H7 (cell line): Measurements from ENCODE around the gene PSEN2. TPM values are rescaled to one million over a fixed set of nuclear protein-coding genes. Genes with fewer than 3 reads are reported as not detected.

ENCODE experiments used
- DNase-seq: peaks from one replicate; pipeline ENCODE4 v3.0.0; 2012
- H3K27me3 ChIP-seq: 2 replicates; pipeline ENCODE4 v1.6.0; 2011; ENCODE audit warnings: mild to moderate bottlenecking, low read length; ENCODE audit not compliant: control insufficient read depth, insufficient read depth
- H3K36me3 ChIP-seq: replicated peaks from 2 replicates; pipeline ENCODE4 v1.5.1; 2011; ENCODE audit warnings: low read length; ENCODE audit not compliant: control insufficient read depth, insufficient read depth
- H3K4me3 ChIP-seq: 2 replicates; pipeline ENCODE4 v1.5.1; 2011; ENCODE audit warnings: low read depth, mild to moderate bottlenecking, control low read depth, low read length, moderate library complexity; ENCODE audit not compliant: insufficient read depth
- total RNA-seq: library from RNA; depleted of rRNA; stranded (reverse); fragments of >200 nt; shearing (Covaris generic); gene quantifications from 2 replicates; pipeline ENCODE4 v1.2.3, GENCODE V29; 2014

Gene PSEN2
- total RNA-seq, 1 experiment from 2014 or later: 39.0 TPM

GRCh38 chr1:226874579-226875425 lies 4.4 kb downstream of the PSEN2 start:
- peaks cover 3% of the 10 kb centered on the region for H3K36me3 ChIP-seq
- peak; percentile 12 for DNase-seq
- no peak overlapping the region for H3K4me3 ChIP-seq

DNA sequence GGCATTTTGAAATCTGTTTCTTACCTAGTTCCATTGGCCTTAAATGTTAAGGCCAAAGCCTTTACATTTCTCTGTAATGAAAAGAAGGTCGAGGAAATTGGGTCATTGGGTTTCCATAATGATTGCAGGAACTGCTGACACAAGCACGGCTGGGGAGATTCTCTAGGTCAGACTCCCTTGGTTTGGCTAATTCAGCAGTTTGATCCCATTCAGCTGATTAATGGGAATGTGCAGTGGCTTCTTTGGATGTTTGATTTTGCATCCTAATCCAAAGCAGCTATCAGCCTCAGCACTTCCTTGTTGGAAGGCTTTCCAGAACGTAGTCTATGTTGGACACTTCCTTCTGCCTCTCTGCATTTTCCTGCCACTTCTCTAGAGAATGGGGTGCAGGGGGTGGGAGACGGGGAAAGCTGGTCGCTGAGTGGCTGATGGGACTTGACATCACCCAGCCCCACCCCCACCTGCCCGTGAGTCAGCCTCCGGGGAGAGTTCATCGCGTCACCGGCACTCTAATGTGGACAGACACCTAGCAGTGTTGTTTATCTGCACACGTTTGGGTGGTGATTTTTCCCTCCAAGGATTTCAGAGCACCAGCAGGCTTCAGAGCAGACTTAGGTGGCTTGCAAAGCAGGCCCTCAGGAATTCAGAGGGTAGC lies 5.4 kb downstream of the PSEN2 start:
- H3K4me3 ChIP-seq: no peak overlapping the region
- peaks cover 5% of the 10 kb centered on the region for H3K27me3 ChIP-seq
- DNase-seq: peak; percentile 78
- peaks cover 4% of the 10 kb centered on the region for H3K36me3 ChIP-seq

More at GRCh38 chr1:226874579-226875425, 4.4 kb downstream of the PSEN2 start:
- peaks cover 5% of the 10 kb centered on the region for H3K27me3 ChIP-seq

GRCh38 chr1:226877669-226878068 lies 7.3 kb downstream of the PSEN2 start:
- H3K4me3 ChIP-seq: no peak overlapping the region

GRCh38 chr1:226880372-226881287 lies 10.2 kb downstream of the PSEN2 start:
- no peak for DNase-seq
- Histone ChIP-seq H3K27me3 (no peaks in the 10 kb centered on the region), H3K4me3 (no peak overlapping the region), H3K36me3 (peaks cover 12% of the 10 kb centered on the region)

More at GRCh38 chr1:226877669-226878068, 7.3 kb downstream of the PSEN2 start:
- Histone ChIP-seq H3K27me3 (no peaks in the 10 kb centered on the region), H3K36me3 (peaks cover 12% of the 10 kb centered on the region)
- DNase-seq: no peak

- no peak for DNase-seq
- Histone ChIP-seq H3K4me3 (no peak overlapping the region), H3K36me3 (peaks cover 14% of the 10 kb centered on the region), H3K27me3 (no peaks in the 10 kb centered on the region)
Observed at GRCh38 chr1:226881515-226882185, 11.2 kb downstream of the PSEN2 start.

- H3K4me3 ChIP-seq: no peak overlapping the region
Observed at GRCh38 chr1:226882187-226882586, 11.8 kb downstream of the PSEN2 start.

DNA sequence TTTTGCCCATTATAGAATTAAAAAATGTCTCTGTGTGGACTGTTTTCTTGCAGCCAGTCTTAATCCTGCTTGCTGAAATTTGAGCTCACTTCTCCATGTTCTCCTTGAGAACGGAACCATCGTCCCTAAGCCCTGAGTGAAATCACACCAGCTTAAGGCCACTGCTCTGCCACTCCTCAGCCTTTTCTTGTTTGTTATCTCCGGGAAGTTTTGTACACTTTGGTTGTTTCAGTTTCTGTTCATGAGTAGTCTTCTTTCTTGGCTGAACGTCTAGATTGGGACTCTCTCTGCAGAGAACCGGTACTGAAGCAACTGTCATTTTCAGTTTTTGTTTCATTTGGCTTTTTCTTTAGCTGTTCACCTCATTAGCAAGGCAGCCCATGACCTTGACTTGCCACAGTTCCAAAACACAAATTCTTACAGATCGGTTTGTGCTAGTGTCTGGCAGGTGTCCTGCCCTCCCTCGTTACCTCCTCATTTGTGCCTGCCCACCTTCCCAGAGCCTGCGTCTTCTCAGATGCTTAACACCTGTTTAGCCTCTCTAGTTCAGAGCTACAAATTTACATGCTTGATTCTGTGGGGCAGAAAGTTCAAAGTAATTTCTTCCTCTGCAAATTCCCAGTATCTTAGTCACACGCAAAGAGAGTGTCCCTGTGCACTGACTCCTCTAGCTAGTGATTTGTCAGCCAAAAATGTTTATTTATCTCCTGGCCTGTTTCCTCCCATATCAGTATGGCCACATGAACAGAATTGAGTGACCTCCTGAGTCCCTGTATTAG lies 12.4 kb downstream of the PSEN2 start:
- H3K4me3 ChIP-seq: no peak overlapping the region
- no peak for DNase-seq
- H3K27me3 ChIP-seq: no peaks in the 10 kb centered on the region
- H3K36me3 ChIP-seq: peaks cover 11% of the 10 kb centered on the region

More at GRCh38 chr1:226882187-226882586, 11.8 kb downstream of the PSEN2 start:
- no peaks in the 10 kb centered on the region for H3K27me3 ChIP-seq
- peaks cover 11% of the 10 kb centered on the region for H3K36me3 ChIP-seq
- no peak for DNase-seq

DNA sequence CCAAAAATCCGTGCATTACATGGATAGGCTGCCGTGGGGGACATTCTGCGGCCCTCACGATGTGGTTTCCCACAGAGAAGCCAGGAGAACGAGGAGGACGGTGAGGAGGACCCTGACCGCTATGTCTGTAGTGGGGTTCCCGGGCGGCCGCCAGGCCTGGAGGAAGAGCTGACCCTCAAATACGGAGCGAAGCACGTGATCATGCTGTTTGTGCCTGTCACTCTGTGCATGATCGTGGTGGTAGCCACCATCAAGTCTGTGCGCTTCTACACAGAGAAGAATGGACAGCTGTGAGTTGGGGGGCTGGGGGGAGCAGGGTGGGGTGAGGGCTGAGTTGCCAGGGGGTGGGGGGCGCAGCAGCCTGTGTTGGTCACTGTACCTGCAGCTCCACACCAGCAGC lies 13.2 kb downstream of the PSEN2 start:
- no peak for DNase-seq
- no peaks in the 10 kb centered on the region for H3K27me3 ChIP-seq
- H3K36me3 ChIP-seq: peaks cover 11% of the 10 kb centered on the region
- H3K4me3 ChIP-seq: no peak overlapping the region

DNA sequence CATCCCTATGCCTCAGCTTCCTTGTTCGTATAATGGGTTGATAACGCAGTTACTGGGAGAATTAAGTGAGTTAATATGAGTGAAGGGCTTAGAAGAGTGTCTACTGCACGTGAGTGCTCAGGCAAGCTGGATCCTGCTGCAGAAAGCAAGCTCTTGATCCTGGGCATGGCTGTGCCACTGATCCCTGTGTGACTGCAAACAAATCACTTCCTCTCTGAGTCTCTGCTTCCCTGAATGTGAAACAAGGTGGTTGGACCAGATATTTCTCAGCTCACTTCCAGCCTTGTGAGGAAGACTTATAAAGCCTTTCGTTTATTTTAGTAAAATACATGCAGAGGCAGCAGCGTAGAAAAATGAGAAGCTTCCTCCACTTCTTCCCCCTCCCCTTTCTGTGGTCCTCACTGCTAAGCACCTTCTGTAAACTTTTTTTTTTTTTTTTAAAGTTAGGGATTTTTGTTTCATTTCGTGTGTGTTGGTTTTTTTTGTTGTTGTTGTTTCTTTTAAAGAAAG lies 13.8 kb downstream of the PSEN2 start:
- Histone ChIP-seq H3K36me3 (peaks cover 12% of the 10 kb centered on the region), H3K27me3 (no peaks in the 10 kb centered on the region), H3K4me3 (no peak overlapping the region)
- no peak for DNase-seq

DNA sequence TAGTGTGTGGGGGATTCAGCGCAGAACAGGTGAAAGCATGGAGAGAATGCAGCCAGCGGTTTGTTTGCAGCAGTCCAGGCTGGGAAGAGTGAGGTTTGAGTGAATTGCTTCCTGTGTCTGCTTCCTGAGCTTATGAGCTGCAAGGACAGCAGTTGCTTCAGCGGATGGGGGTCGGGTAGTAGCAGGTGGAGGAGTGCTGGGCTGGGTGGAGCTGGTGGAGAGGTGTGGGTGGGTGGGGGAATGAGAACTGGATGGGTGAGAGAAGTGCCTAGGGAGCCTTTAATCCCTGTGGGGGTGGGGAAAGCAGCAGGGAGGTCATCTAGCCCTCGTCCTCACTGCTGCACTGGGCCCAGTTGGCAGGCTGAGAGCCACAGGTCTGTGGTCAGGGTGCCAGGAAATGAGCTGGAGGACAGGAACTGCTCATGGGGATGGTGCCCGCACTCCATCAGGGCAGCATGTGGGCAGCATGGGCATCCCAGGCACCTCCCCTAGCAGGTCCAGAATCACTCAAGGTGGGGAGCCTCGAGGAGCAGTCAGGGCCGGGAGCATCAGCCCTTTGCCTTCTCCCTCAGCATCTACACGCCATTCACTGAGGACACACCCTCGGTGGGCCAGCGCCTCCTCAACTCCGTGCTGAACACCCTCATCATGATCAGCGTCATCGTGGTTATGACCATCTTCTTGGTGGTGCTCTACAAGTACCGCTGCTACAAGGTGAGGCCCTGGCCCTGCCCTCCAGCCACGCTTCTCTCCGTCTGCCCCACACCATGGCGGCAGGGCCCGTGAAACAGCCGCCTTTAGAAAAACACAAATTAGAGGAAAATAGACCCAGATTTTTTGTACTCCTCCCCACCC lies 14.8 kb downstream of the PSEN2 start:
- Histone ChIP-seq H3K4me3 (no peak overlapping the region), H3K27me3 (no peaks in the 10 kb centered on the region), H3K36me3 (peaks cover 13% of the 10 kb centered on the region)
- no peak for DNase-seq

GRCh38 chr1:226886122-226886901 lies 15.9 kb downstream of the PSEN2 start:
- H3K4me3 ChIP-seq: no peak overlapping the region
- no peaks in the 10 kb centered on the region for H3K27me3 ChIP-seq
- DNase-seq: no peak
- peaks cover 8% of the 10 kb centered on the region for H3K36me3 ChIP-seq

GRCh38 chr1:226887006-226887405 lies 16.6 kb downstream of the PSEN2 start:
- Histone ChIP-seq H3K4me3 (no peak overlapping the region), H3K27me3 (no peaks in the 10 kb centered on the region), H3K36me3 (peaks cover 9% of the 10 kb centered on the region)
- no peak for DNase-seq
